GM12892 (cell line): ENCODE results near the gene TET1.
"Not testable (repeated sequence)": the region's sequence is repeated elsewhere in the genome, so short reads cannot be mapped to it uniquely, and the experiment has no call there.

ENCODE experiments used
- POLR2A ChIP-seq: IDR thresholded peaks from 2 replicates; pipeline ENCODE4 v1.6.1; 2011; ENCODE audit warnings: low read depth, low read length, control low read depth
- POLR2AphosphoS5 ChIP-seq: IDR thresholded peaks from 2 replicates; pipeline ENCODE4 v1.6.1; 2011; ENCODE audit warnings: low read depth, low read length, control low read depth
- TAF1 ChIP-seq: IDR thresholded peaks from 2 replicates; pipeline ENCODE4 v1.6.1; 2011; ENCODE audit warnings: low read depth, mild to moderate bottlenecking, control low read depth, low read length, borderline replicate concordance

GRCh38 chr10:68643550-68643949 is 83.4 kb downstream of the TET1 start:
- TF ChIP-seq POLR2AphosphoS5, POLR2A, TAF1: not testable (repeated sequence)
